GM21529 (cell line): Measurements from ENCODE around the gene LRRC74B.
A peak's percentile ranks its signal among the peaks of the same experiment; 100 is the strongest.

ENCODE experiments used
- ATAC-seq: cut with Tn5 transposase; IDR thresholded peaks from one replicate; pipeline ENCODE4 v1.9.1; 2021; ENCODE audit not compliant: unreplicated experiment

The LRRC74B gene

DNA sequence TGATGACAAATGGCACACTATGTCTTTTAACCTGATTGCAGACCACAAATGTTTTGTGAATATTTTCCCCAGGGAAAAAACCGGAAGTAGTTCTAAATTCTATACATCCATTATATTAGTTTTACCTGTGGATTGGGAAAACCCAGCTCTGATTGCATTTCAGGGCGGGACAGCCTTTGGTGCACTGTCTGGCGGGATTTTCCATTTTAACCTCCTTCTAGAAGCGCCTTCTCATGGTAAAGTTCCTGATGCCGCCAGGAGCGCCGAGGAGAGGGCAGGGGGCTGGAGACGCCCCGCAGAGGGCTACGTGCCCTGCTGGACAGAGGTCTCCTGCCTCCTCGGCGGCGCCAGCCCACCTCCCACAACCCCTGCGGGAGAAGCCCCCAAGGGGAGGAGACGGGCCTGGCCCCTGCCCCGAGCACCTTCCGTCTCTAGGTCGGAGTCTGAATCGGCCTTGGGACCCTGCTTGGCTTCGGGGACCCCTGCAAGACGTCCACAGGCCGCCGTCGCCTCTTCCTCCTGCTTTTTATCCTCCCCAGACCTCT lies 32.0 kb upstream of the LRRC74B start:
- ATAC-seq: no peak

DNA sequence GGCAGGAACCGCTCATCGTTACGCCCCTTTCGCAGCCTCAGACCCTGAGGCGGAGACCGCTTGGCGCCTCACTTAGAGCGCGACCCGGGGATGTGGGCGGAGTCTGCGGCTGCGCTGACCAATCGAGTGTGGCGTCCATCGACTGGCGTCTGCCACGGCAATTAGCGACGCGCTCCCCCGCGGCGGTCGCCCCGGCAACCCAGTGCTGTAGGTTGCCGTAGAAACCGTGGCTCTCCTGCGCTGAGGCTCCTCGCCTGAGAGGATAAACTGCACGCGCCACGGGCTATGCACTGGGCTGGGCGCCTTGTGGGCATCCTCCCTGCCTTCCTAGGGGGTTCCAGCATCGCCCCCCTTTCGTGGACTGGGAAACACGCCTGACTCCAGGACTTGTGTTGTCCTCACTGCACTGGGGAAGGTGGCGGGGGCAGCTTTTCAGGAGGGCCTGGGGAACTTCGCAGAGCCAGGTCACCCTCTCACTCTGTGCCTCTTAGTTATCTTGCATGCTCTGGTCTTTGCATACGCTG lies 31.5 kb upstream of the LRRC74B start:
- peak; percentile 82 for ATAC-seq

DNA sequence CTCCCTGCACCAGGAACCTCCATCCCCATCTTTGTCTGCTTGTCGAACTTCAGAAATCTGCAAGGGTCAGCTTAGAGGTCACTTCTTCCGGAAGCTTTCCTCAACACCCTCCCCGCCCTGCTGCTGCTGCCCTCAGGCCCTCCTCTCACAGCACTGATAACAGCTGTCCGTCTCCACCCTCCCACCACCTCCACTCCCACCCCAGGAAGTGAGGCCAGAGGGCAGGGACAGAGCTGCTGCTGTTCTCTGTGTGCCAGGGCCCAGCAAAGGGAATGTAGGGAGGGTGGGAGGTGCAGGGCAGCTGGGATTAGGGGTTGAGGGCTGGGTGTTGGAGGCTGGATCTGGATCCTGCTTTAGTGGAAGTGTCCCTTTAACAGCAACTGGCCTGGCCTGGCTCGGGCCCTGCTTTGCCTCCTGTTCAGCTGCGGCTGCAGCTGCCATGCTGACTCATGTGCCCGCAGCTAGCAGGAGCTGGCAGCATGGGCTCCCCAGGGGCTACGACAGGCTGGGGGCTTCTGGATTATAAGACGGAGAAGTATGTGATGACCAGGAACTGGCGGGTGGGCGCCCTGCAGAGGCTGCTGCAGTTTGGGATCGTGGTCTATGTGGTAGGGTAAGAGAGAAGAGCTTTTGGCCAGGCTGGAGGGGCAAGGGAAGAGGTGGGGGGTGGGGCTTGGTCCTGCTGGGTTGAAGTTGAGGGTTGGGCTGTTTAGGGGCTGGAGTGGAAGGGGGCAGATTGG lies 30.9 kb upstream of the LRRC74B start, which contains the start of gene P2RX6:
TSS of gene P2RX6 (plus strand) at position 440 of the 740 bp plus-strand sequence. CDS start at position 450, 10 bp downstream.
- ATAC-seq: no peak

DNA sequence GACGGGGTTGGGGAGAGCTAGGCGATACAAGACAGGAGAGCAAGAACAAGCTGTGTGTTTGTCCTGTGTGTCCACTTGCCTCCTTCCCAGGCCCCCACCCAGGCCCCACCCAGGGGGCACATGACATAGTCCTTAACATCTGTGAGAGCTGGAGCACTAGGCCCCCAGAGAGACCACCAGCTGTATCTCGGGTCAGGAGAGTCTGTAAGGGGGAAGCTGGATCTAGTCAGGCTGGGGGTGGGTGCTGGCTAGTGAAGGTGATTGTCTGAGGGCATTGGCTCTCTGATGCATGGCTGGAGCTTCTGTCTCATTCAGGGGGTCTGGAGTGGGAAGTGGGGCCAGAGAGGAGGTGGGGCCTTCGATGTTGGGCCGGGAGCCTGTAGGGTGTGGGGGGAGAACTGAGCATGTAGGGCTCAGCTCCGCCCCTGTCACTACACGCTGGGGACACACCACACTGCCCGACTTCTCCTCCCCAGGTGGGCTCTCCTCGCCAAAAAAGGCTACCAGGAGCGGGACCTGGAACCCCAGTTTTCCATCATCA lies 30.2 kb upstream of the LRRC74B start:
- no peak for ATAC-seq

DNA sequence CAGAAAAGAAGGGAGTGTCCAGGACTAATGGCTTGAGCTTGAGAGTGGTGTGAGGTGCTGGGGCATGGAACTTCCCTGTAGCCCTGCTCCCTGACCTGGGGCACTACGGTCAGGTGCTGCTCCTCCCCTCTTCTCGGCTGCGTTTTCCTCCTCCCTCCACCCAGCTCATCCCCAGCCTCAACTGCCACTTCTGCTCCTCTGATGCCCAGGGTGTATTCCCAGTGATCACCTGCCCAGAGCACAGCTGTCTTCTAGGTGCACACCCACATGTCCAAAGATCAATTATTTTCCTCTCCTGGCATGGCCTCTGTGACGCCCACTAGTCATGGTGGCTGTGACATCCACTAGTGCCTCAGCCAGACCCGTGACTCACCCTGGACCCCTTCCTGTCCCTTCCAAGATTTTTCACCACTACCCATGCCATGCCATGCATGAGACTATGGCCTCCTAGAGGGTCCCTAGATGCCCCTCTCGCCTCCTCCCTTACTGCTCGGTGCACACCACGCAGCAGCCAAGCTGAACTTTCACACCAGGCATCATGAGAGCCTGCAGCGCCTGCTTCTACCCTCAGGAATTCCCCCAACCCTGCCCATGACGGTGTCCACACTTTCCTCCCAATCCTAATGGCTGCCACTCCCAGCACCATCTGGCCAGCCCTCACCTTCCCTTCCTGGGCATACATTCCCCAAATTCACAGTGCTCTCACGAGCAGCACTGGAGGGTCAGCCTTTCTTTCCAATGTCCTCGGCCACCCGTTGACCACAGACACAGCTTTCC lies 28.9 kb upstream of the LRRC74B start:
- ATAC-seq: no peak

DNA sequence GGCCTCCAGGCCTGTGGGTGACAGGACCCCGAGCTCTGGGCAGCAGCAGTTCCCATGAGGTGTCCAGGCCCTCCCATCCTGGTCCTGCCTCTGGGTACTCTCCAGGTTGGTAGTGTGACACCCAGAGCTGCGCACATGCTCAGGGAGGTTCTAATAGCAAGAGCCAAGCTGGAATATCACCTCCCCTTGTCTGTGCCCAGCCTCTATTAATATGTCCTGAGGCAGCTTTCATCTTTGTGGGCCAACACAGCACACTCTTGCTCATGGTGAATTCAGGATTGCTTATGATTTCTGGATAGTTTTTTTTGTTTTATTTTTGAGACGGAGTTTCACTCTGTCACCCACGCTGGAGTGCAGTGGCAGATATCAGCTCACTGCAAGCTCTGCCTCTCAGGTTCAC lies 27.4 kb upstream of the LRRC74B start:
- ATAC-seq: no peak

DNA sequence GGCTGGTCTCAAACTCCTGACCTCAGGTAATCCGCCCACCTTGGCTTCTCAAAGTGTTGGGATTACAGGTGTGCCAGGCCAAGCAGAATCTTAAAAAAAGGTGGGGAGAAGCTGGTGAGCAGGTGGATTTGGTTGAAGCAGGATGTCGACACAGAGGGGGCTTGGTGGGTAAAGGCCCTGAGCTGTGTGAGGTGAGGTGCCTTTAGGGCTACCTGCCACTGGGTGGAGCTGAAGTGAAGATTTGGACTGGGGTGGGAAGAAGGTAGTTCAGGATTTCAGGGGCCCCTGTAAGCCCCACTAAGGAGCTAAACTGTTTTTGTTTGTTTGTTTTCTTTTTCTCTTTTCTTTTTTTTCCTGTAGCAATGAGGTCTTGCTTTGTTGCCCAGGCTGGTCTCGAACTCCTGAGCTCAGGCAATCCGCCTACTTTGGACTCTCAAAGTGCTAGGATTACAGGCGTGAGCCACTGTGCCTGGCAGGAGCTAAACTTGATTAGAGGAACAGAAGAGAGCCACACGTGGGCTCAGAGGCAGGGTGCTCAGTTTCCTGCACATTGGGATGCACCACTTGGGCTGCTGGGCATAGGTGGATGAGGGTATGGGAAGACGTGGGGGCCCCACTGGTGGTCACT lies 24.8 kb upstream of the LRRC74B start:
- ATAC-seq: no peak

DNA sequence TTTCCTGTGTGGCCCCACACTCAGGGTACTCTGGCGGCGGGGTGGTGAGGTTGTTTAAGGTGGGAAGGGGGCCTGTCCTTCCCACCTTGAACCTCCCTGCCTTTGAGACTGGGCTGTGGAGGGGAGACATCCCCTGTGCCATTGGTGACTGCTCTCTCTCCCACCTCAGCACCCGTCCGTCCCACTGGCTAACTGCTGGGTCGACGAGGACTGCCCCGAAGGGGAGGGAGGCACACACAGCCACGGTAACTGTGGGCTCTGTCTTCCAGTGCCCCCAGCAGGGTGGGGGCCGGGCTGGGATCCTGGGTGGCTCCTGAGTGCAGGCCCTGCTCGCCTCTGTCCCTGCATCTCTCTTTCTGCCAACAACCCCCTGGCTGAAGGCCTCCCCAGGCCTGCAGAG lies 23.2 kb upstream of the LRRC74B start:
- no peak for ATAC-seq

DNA sequence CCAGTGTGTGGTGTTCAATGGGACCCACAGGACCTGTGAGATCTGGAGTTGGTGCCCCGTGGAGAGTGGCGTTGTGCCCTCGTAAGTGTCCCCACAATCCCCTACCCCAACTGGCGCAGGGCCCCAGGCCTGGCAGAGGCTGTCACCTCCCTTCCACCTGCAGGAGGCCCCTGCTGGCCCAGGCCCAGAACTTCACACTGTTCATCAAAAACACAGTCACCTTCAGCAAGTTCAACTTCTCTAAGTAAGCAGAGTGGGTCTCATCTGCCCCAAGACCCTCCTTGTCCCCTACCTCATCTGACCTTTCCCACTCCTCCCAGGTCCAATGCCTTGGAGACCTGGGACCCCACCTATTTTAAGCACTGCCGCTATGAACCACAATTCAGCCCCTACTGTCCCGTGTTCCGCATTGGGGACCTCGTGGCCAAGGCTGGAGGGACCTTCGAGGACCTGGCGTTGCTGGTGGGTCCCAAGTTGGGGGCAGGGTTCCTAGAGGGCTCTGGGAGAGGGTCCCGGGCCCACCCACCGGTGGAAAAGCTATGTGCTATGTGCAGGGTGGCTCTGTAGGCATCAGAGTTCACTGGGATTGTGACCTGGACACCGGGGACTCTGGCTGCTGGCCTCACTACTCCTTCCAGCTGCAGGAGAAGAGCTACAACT lies 22.7 kb upstream of the LRRC74B start:
- no peak for ATAC-seq

DNA sequence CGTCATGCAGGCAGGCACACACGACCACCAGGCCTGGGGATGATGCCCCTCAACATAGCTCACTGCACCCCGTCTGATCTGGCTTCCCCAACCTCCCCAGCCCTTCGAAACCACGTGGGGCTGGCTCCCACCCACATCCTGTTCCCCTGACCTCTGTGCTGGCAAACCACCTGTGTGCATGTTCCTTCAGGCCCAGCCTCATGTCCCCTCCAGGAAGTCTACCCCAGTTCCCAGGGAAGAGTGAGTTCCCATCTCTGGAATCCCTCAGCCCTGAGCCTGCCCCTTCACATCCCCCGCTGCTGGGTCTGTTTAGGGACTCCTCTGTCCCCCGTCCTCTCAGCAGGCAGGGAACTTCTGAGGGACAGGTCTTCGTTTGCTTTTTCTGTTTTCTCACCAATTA lies 20.5 kb upstream of the LRRC74B start:
- no peak for ATAC-seq

DNA sequence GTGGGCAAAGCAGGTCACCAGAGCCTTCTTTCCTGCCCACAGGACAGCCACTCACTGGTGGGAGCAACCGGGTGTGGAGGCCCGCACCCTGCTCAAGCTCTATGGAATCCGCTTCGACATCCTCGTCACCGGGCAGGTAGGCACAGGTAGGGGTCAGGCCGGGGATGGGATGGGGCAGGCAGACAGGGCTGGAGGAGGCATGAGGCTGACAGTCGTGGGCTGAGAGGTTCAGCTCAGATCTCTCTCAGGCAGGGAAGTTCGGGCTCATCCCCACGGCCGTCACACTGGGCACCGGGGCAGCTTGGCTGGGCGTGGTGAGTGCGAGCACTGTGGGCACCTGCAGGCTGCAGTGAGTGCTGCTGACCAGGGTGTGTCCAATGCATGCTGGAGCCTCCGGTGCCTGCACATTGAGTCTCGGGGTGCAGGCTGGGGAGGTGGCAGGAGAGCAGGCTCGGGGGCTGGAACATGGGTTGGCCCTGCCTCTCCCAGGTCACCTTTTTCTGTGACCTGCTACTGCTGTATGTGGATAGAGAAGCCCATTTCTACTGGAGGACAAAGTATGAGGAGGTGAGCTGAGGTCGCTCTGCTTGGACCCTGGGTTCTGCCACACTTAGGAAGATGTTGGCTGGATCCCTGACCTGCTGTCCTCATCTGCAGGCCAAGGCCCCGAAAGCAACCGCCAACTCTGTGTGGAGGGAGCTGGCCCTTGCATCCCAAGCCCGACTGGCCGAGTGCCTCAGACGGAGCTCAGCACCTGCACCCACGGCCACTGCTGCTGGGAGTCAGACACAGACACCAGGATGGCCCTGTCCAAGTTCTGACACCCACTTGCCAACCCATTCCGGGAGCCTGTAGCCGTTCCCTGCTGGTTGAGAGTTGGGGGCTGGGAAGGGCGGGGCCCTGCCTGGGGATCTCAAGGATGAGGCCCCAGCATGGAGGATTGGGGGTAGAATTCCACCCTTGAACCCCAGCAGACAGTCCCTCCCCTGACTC lies 19.7 kb upstream of the LRRC74B start:
- ATAC-seq: no peak

DNA sequence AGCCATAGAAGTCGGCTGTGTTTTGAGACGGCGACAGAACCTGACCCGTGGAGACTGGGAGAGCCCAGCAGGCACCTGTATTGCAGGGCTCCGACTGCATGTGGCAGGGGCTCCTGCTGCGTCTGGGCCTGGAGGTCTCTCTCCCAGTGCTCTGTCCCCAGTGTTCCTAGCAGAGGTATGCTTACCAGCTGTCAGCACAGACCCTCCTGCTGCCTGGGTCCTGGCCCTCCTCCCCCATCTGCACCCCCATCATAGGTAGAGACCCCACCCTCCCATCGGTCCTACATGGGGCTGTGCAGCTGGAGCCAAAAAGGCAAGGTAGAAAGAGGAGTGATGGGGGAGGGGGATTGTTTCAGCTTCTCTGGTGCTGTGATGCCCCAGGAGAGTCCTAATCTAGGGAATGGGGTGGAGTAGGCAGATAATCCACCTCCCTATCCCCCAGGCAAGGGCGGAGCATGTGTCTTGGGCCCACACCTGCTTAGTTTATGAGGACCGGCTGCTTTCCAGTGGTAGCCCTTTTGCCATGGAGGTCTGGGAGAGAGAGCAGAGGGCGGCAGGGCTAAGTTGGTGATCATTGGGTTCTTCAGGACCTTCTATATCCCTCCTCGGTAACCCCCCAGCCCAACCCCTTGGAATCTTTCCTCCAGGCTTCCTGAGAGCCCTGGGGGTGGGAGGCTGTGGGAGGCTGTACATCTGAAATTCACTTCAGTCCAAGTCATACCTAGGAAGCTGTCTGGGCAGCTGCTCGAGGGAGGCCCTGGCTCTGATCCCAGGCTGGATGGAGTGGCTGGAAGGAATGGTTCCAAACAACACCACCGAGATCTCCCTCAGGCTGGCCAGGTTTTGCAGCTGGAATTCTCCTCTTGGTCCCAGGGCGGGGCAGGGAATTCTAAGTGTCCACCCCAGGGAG lies 18.7 kb upstream of the LRRC74B start:
- ATAC-seq: no peak

DNA sequence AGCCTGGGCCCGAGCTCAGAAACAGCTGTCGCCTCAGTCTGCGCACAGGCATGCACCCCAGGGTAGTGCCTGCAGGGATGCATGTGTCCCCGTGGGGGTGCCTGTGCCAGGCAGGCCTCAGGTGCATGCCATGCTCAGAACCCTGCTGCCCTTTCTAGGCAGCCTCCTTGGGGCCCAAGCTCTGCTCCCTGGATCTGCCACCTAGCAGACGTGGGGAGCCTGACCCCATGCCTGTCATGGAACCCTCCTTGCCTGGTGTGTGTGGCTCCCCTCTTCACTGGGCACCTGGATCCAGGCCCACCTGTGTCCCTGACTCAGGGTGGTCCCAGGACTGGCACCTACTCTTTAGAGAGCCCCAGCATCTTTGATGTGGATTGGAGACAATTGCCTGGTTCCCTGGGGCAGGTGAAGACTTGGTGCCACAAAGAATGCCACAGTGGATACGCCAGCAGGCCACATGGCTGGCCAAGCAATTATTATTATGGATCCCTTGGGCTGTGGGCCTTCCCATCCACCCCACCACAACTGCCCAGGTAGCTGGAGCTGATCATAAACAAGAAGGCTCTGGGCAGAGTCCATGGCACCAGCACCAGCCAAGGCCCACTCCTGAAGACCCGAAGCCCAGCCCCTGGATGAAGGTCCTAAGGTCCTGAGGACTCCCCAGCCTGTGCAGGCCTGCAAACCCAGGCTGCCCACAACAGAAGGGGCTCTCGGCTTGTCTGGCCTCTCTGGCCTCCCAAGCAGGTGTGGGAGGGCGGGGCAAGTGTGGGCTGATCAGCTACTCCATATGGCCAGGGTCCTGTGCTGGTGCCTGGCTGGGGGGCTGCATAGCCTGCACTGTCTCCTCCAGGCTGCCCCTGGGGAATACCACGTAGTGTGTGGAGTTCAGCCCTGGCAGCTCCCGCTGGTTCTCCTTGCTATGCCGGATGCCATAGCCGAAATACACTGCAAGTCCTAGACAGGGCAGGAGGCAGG lies 17.2 kb upstream of the LRRC74B start:
- ATAC-seq: no peak

DNA sequence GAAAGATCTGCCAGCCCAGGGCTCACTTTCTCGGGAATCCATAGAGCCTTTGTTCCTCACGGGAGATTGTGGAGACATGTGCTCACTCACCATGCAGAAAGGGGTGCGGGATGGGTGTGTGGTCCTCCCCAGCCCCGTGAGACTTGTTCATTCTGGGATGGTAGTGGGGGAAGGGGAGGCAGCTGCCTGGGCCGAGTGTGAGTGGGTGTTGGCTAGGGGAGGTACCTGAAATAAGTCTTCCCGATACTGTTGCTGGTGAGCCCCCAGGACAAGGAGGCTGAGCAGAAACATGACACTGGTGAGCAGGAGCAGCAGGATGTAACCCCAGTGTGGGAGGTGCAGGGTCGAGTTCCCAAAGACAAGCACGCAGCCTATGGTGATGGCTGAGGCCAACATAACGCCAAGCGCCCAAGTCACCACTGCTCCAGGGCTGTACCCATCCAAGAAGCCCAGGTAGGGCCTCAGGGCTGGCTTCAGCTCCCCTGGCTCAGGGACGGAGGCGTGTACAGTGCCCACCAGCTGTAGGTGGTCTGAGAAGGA lies 16.2 kb upstream of the LRRC74B start:
- no peak for ATAC-seq

DNA sequence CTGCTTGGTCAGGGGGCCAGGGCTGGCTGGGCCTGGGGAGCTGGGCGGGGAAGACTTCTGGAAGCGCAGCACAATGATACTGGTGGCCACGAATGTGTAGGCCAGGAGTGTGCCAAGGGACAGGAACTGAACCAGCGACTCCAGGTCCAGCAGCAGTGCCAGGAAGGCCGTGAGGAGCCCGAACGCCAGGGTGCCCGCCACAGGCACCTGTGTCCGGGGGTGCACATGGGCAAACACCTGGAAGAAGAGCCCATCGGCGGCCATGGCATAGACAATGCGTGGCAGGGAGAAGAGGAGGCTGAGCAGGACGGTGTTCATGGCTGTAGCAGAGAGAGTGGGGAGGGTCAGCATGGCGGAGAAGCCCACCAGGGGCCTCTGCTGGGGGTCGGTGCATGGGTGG lies 15.7 kb upstream of the LRRC74B start:
- ATAC-seq: no peak

DNA sequence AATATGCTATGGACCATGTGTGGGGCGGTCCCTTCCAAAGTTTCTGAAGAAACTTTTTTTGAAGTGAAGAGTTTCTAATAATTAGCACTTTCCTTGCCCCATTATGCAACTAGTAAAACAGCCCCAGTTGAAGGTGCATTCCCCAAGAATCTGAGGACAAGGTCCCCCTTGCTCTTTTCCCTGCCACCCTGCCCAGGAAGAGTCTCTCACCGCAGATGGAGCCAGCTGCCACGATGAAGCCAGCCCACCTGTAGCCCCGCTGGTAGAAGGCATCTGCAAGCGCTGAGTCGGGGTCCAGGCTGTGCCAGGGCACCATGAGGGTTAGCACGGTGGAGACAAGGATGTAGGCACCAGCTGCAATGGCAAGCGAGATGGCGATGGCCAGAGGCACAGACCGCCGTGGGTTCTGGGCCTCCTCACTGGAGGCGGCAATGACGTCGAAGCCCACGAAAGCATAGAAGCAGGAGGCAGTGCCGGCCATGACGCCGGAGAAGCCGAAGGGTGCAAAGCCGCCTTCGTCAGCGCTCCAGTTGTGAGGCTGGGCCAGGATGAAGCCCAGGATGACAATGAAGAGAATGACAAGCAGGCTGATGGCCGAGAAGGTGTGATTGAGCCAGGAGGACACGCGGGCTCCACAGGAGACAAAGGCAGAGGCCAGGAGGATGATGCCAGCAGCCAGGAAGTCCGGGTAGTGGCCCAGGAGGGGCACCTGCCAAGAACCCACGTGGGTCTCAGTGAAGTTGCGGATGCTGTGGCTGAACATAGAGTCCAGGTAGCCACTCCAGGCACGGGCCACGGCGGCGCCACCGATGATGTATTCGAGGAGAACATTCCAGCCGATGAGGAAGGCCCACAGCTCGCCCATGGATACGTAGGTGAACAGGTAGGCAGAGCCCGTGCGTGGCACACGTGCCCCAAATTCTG lies 14.9 kb upstream of the LRRC74B start:
- ATAC-seq: no peak
